WI38 (cell line): ENCODE data around the gene PRKCE.
"Not testable (repeated sequence)": the region's sequence is repeated elsewhere in the genome, so short reads cannot be mapped to it uniquely, and the experiment has no call there.

Experiments
- H3K4me3 ChIP-seq: 2 replicates; pipeline ENCODE4 v1.5.1; 2011; ENCODE audit warnings: low read depth, mild to moderate bottlenecking, control low read depth, low read length
- CTCF ChIP-seq: IDR thresholded peaks from 2 replicates; pipeline ENCODE4 v1.5.1; 2012; ENCODE audit warnings: low read depth, mild to moderate bottlenecking, control low read depth, low read length

Gene PRKCE

GRCh38 chr2:45911538-45911937, 260.1 kb downstream of the PRKCE start:
- H3K4me3 ChIP-seq = no peak overlapping the region
- TF ChIP-seq CTCF = no peak

DNA sequence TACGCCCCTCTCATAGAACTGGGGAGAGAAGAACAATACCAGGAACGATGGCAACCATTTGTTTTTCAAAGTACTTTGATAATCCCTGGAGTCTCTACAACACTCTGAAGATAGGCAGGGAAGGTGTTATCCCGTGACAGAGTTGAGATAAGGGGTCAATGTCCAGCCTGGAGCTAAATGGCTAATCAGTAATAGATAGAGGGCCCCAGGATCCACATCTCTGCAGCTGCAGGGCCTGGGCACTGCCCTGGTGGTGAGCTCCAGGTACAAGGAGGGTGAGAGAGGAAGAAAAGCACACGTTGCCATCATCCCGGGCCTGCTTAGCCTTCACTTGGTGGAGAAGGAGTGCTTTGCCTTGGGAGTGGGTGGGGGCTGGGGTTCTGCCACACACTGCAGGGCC, 260.6 kb downstream of the PRKCE start:
- no peak for TF ChIP-seq CTCF
- H3K4me3 ChIP-seq = no peak overlapping the region

DNA sequence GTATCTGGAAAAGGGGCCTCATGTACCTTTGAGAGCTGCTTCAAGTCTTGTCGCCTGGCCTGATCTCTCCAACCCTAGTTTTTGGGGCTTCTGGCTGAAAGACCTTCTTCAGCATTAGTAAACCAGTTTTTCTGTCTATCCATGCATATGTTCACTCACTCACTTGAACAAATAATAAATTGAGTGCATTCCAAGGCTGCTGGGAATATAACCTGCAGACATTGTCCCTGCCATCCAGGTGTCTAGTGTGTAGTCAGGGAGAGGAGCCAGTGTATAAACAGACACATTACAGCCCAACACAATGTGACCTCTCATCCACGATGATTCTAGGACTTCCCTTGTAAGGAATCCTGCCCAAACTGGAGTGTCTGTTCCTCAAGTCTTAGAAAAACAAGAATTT, 262.1 kb downstream of the PRKCE start:
- H3K4me3 ChIP-seq = no peak overlapping the region
- TF ChIP-seq CTCF = no peak

DNA sequence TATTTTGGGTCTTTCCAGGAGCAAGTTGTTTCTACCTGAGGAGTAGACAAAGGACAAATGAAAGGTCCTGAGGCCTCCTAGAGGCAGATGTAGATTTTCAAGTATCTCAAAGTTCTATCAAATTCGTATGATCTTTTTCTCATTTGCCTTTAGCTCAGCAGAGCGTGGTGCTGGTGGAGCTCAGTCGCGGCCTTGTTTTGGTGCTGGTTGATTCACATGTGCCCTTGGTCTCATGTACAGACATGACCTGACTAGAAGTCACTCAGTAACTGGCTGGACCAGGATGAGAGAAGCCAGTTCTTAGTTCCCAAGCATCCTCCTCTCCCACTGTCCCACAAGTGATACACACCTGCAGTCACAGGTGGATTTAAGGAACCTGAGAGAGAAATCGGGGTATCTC, 264.0 kb downstream of the PRKCE start:
- H3K4me3 ChIP-seq = no peak overlapping the region
- no peak for TF ChIP-seq CTCF

DNA sequence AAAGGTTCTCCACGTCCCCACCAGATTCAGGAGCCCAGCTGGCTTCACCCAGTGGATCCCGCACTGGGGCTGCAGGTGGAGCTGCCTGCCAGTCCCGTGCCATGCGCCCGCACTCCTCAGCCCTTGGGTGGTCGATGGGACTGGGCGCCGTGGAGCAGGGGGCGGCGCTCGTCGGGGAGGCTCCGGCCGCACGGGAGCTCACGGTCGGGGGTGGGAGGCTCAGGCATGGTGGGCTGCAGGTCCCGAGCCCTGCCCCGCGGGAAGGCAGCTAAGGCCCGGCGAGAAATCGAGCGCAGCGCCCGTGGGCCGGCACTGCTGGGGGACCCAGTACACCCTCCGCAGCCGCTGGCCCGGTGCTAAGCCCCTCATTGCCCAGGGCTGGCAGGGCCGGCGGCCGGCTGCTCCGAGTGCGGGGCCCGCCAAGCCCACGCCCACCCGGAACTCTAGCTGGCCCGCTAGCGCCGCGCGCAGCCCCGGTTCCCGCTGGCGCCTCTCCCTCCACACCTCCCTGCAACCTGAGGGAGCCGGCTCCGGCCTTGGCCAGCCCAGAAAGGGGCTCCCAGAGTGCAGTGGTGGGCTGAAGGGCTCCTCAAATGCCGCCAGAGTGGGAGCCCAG, 266.2 kb downstream of the PRKCE start:
- not testable (repeated sequence) for H3K4me3 ChIP-seq

DNA sequence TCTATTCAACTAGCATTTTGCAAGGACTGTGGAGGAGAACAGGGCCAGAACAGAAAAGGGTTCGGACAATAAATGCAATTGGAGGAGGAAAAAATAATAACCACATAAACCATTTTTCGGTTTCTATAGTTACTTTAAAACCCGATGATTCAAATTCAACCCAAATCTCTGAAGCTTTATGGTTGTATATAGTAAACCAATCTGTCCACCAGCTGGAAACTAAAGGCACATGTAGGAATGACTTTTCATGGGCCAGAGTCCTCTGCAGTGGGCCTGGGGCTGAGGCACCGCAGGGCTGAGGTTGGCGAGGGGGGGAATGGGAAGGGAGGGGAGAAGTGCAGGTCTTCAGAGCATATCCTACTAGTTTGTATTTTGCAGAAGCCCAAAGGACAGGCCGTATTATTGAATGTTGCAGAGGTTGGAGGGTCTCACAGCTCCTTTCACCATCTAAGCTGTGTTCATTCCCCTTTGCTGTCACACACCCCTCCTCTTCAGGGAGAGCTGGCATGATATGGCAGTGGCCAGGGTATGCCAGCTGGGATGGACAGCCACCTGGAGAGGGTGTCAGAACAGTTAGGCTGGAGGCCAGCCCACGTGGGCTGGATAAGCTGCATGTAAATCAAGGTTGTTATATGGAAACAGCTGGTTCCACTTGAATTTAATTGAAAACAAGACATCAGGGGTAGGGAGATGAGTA, 267.1 kb downstream of the PRKCE start:
- no peak overlapping the region for H3K4me3 ChIP-seq
- no peak for TF ChIP-seq CTCF

- no peak for TF ChIP-seq CTCF
- H3K4me3 ChIP-seq = no peak overlapping the region
Observed at GRCh38 chr2:45919160-45919650, 267.7 kb downstream of the PRKCE start.
